Kidney capillary endothelial cell (primary cell): ENCODE data around the gene PLPPR5.
"Not testable (repeated sequence)": the region's sequence is repeated elsewhere in the genome, so short reads cannot be mapped to it uniquely, and the experiment has no call there.

Experiments used
- DNase-seq: peaks from one replicate; pipeline ENCODE4 v3.0.0-alpha.2; 2018; ENCODE audit warnings: low spot score

PLPPR5 gene, protein sequence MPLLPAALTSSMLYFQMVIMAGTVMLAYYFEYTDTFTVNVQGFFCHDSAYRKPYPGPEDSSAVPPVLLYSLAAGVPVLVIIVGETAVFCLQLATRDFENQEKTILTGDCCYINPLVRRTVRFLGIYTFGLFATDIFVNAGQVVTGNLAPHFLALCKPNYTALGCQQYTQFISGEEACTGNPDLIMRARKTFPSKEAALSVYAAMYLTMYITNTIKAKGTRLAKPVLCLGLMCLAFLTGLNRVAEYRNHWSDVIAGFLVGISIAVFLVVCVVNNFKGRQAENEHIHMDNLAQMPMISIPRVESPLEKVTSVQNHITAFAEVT

DNA sequence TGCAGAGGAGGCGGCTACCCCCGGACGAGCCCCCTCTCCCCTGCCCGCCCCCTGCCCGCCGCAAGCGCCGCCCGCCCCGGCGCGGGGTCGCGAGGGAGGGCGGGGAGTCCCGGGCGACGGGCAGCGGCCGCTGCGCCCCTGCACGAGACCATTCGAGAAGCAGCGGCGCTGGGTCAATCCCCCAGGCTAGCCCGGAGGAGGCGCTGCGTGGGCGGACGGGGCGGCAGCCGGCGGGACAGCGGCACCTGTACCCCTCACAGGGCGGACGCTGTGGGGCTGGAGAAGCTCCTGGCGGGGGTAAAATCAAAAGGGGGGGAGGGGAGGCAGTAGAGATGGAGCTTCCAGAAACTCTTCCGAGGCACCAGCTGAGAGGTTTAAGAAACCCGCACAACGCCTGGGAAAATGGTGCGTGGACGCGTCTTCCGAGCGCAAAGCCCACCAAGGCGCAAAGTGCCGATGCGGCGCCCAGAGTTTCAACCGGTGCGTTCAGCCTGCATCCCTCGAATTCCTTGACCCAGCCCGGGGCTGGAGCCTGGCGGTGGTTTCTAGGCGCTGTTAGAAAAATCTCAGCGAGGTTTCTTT, at the start of gene PLPPR5:
PLPPR5 (minus strand) TSS at position 1 of the 582 bp plus-strand sequence. CDS start 190 bp downstream, outside the sequence.
- no peak for DNase-seq

DNA sequence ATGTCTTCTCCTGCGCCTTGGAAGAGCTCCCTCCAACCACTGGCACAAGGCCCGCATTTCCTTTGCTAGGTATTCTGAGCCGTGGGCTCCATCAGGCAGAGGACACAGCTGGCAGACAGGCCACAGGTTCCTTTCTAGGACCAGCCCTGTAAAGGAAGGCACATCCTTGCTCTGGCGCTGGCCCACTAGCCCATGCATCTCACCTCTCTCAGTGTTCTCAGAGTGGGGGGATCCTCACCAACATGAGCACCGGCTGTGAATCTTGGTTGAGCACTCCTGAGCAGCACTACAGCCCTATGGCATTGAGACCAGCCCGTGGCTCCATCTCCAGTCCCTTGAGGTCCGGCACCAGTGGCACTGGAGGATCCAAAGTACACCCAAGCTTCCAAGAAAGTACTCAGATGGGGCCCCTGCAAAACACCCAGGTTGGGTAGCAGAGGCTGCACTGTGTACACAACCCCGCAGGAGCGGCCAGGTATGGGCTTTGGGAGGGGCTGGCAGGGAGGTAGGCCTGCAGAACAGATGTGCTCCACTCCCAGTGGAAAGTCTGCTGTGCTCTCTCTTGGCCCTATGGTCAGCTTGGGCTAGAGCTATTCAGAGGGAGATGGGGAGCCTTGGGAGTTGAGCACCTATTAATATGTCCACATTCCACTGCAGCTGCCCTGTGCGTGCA, 47.1 kb upstream of the PLPPR5 start:
- no peak for DNase-seq

DNA sequence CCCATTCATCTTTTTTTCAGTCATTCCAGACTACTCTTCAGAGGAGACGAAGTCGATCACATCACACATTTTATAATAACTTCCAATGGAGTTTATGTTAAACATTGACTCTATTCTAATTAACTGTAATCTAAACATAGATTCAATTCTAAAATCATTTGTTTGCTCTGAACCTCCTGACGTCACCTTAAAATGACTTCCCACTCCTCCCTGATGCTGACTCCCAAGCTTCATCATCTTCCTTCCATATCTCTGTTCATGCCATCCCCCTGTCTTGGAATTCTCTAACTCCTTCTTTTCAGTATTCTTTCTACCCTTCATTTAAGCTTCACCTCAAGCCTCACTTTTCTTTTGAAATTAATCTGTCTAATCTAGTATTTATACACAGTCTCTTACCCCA, 45.1 kb upstream of the PLPPR5 start:
- no peak for DNase-seq

DNA sequence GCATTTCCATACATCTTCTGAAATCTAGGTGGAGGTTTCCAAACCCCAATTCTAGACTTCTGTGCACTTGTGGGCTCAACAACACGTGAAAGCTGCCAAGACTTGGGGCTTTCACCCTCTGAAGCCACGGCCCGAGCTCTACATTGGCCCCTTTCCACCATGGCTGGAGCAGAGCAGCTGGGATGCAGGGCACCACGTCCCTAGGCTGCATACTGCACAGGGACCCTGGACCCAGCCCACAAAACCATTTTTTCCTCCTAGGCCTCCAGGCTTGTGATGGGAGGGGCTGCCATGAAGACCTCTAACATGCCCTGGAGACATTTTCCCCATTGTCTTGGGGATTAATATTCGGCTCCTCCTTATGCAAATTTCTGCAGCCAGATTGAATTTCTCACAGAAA, 32.1 kb upstream of the PLPPR5 start:
- DNase-seq, result not testable (repeated sequence)

DNA sequence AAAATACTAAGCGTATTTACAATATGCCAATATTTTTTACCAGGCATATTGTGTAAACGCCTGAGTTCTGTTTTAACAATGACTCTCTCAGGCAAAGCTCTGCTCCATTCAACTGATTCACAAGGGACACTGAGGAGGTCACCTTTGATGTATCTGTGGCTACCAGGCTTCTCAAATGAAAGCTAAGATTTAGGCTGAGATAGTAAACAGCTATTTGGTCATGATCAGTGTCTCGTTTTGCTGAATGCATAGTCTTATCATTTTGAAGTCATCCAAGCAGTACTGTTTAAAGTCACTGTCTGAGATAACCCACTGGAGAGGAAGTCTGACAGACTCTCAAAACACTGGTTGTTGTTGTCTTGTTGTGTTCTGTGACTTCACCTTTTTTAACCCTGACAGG, 13.7 kb upstream of the PLPPR5 start:
- DNase-seq, result no peak

DNA sequence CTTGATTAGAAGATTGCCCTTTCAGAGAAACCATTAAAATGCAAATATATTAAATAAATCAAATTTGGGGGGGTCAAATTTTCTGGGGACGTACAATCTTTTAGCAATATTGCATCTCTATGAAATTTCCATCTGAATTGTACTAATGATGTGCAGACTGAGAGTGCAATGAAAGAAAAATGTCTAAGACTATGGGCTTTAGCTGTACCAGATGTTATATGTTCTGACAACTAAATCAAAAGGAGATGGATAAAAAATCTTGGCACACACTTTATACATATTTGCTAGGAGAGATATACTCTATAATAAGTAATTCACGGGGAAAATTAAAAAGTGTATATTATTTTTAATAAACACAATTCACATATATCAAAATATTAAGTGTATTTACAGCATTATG, 13.0 kb upstream of the PLPPR5 start:
- no peak for DNase-seq

DNA sequence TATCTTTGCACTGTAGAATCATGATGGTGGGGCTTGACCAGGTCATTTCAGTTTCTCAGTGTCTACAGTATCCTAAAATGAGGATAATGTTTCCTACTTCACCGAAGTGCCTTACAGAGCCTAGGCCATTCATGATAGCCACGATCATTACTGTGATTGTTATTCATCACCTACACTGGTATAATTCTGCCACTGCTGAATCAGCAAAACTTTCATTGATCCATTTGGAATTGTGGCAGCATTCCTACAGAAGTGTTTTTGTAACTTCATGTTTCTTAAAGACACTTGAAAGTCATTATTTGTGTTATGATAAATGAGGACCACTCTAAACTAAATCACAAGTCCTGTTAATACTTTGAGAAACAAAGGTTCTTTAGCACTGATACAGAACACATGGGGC, 6.0 kb upstream of the PLPPR5 start:
- DNase-seq, result no peak

DNA sequence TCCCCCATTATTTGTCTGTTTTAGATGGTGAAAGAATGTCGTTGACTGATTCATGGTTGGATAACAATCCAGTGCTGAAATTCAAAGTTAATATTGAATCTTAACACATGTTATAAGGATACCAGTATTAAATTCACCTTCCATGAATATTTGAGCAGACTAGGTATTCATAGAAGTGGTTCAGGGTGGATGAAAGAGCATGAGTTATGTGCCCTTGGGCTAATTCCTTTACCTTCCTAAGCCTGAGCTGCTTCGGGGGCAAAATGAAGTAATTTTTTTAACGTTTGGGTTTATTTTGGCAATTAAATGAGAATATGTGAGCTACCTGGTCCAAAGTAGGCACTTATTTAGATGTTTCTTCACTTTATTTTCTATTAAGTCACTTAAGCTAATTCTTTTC, 2.7 kb upstream of the PLPPR5 start:
- DNase-seq, result no peak

DNA sequence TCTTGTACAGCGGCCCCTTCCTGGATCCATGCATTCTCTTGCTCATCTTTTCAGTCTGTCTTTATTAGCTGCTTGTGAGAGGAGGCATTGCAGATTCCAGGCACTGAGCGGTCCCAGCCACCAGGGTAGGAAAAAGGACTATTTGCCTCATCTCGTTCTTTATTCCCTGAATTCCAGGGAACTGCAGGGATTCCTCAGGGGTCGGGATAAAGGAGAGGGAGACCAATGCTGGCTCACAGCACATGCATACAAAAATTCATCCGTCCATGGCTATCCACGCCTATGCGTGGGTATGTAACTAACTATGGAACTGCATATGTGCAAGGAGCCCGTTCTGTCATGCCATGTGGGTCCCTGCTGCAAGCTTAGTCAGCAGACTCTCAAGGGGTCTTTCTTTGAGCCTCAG, 879 bp upstream of the PLPPR5 start:
- no peak for DNase-seq

DNA sequence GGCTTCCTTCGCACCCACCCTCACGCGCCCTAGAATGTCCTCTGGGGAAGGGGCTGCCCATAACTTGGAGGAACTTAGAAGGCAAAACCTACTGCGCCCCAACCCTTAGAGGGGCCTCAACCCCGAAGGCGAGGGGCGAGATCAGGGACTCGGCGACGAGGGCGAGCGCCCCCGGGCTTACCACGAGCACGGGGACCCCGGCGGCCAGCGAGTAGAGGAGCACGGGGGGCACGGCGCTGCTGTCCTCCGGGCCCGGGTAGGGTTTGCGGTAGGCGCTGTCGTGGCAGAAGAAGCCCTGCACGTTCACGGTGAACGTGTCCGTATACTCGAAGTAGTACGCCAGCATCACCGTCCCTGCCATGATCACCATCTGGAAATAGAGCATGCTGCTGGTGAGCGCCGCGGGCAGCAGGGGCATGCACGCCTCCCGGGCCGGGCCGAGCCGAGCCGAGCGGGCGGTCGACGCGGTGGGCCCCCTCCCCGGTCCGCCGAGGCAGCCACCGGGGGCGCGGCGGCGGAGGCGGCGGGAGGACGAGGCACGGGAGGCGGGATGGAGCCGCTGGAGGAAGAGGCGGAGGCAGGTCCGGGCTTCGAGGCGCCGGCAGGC, 304 bp downstream of the PLPPR5 start:
- DNase-seq, result no peak

DNA sequence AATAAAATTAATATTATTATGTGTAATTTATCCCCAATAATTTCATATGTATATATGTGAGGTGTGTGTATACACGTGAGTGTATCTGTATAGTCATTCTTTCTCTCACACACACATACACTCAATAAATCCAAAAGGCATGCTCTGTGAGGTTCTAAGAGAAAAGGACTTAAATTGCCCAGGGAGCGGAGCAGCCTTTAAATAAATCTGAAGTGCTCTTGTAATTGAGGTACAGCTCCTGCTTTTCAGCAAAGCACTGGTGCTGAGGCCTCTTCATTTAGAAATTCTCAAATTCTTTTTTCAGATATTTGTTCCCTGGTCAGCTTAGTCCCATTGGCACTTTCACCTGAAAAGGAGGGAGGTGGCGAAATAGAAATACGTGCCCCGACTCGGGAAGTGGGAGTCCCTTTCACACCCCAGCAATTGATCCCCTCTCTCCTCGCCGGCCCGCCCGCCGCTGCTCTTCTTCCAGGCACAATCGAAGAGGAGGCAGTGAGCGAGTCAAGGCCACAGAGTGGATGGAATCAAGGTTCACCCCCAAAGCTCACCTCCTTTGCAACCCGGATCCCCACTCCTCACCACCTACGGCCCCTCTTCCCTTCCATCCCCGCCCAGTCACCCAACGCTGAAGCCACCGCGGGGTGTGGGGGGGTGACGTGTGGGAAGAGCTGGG, 944 bp downstream of the PLPPR5 start:
- no peak for DNase-seq

DNA sequence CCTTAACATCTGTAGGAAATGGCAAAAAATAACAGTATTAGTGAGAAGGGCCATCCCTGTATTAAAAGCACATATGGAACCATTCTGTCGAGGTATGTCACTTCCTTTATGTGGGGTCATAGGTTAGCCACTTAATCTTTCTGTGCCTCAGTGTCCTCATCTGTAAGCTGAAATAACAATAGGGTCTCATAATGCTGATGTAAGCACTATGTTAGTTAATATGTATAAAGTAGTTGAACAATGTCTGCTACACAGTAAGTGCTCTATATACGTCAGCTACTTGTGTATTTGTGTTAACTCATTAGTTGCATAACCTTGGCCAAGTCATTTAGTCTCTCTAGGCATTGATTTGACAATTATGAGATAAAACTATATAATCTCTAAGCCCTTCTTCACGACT, 11.8 kb downstream of the PLPPR5 start:
- DNase-seq, result no peak

DNA sequence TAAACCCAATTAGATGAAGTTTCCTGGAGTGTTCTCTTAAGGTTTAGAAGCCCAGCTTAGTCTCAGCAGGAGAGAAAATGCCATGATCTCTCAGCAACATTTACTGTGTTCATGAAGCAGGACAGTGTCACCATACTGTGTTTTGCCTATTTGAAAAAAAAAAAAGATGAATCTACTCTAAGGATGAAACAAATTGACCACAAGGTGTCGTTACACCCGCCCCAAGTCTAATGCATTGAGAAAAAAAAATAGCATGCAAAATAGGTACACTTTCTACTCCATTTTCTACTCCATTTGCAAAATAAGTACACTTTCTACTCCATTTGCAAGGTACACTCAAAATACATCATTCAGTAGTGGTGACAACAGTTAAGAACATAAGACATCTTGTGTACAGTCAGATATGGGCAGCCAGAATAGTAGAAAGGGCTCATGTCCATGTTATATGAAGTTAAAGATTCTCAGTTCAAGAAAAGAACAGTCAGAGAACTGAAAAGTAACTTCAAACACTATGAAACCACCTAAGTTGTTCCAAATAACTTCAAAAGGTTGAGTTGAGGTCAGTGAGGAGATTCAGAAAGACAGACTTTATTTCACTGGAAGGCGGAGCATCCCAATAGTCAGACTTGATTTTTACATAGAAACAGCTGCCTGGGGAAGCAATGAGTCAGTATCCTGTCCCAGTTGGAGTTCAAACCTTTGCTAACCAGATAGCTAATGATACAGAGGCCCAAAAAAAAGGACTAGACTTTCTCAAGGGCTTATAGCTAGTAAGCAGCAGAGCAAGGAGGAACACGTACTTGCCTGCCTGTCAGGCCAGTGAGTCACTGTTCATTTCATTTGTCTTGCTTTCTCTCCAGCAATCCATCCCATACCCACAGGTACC, 13.3 kb downstream of the PLPPR5 start:
- DNase-seq, result peak; percentile 56

DNA sequence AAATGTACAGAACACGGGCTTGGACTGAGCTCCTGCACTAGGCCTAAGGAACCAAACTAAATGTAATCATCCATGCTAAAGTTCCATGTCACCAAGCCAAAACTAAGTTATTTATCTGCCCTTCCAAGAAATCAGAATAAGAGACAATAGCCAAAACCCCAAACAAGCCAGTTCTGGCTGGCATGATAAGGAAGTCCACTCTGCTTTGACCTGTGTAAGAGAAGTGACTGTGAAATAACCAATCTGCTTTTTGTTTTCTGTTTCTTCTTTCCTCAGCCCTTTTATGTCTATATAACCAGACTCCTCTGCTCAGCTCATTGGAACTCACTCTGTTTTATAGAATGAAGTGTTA, 15.1 kb downstream of the PLPPR5 start:
- DNase-seq, result no peak

DNA sequence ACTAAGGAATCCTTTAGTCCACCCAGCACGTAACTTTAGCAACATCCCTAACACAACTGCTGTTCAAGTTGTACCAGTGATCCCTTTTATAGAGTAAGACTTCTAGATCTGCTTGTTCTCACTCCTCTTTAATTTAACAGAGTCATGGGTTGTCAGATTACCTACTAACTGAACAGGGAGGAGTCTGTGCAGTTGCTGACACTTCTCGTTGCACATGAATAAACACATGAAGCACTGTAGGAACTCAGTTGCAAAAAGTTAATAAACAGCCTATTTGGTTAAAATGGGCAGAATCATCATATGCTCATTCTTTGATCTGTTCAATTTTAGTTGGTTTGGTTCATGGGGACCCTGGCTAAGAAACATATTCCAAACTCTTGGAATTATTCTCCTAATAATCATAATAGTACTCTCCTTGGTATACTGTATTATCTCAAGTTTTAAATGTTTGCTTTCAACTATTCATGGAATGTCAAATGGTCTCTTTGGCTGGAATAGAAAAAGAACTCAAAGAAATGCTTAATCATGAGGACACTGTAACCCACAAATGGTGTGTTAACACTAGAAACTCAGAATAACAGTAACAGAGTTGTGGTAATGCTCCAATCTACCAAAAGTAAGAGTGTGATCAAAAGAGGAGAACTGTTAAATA, 15.6 kb downstream of the PLPPR5 start:
- DNase-seq, result no peak

DNA sequence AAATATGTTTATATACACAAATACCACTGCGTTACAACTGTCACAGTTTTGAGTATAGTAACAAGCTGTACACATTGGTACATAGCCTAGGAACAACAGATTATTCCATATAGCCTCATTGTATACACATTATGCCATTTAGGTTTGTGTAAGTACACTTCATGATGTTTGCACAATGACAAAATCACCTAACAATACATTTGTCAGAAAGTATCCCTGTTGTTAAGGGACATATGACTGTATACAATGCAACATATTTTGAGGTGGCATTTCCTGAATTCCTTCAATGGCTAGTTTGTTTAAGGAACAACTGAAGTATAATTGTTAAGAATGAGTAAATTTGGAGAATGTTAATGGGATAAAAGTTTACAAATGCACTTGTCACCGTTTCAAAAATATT, 19.0 kb downstream of the PLPPR5 start:
- DNase-seq, result no peak

DNA sequence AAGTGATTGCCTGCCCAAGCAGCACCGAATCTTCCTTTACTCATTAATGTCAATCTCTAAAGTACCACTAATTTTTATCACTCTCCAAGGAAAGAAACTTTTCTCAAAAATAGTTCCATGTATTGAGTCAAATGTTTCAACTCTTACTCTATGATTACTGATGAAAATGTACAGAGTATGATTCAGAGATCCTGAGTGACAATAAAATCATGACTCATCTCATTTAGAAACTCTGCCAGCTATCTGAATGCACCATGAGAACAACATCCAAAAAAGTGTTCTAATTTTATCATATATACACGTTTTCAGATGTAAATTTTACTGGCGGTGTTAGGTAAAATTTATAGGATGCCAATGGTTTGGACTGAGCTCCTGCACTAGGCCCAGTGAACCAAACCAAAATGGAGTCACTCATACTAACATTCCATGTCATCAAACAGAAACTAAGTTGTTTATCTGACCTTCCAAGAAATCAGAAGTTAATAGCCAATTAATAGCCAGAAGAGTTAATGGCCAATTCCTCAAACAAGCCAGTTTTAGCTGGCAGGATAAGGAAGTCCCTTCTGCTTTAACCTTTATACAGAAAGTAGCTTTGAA, 22.6 kb downstream of the PLPPR5 start:
- no peak for DNase-seq

DNA sequence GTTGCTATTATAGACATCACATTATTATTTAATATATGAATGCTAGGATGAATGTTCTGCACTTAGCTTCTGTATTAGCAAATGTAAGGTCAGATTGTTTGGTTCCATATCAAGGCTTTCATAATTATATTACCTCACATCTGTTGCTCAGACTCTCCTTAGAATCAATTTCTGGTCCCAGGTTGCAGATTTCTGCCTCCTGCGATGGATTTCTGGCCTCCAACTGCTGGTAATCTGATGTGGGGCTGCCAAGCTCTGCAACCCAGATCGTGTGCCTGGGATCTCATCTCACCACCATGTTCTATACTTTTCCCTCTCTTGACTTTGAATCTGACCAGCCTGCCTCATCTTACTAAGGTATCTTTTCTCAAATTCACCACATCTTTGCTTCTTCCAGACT, 25.2 kb downstream of the PLPPR5 start:
- no peak for DNase-seq

DNA sequence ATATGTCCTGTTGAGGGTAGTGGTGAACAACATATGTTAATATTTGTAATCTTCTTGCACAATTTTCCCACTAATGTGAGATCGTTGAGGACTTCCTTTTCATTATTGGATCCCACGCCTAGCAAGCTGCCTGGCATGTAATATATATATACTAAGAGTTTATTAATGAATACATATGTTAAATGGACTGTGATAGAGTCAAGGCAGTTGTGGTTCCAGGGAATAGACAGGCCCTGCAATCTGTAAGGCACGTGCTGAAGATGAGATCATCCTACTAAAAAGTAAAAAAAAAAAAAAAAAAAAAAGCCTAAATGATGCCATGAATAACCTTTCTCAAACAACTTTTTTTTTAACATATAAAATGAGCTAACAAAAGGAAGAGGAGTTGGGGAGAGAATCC, 28.9 kb downstream of the PLPPR5 start:
- DNase-seq, result no peak

DNA sequence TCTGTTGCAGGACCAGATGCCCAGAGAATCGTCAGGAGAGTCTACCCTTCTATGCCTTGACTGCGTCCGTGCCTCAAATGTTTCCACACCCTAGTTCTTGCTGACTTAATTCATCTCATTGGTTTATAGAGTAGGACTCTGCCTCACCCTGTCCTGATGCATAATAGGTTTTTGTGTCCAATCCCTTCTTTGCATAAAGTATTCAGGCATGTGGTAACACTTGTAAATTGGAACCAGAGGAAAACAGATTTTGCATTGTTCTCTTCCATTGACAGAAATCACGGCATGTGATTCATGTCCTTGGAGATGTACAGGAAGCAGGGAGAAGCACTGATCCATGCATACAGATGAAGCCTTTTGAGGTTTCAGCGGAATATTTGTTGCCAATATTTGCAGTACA, 29.5 kb downstream of the PLPPR5 start:
- no peak for DNase-seq
